H1 (cell line): ENCODE measurements around the gene C1D. TPM values are rescaled to one million over a fixed set of nuclear protein-coding genes. Genes with fewer than 3 reads are reported as not detected.

ENCODE experiments used
- CTCF ChIA-PET: fragments of 300-600 bp; sonication (Branson Sonifier 250); formaldehyde crosslinking; loops from one replicate; lab custom pipeline; 2021; ENCODE audit not compliant: partially characterized antibody; lab: Charles Lee
- POLR2A ChIA-PET: fragments of 300-600 bp; sonication (Branson Sonifier 250); formaldehyde crosslinking; loops from one replicate; lab custom pipeline; 2021; ENCODE audit warnings: inconsistent platforms; ENCODE audit not compliant: partially characterized antibody; lab: Charles Lee
- DNase-seq, 2 experiments: peaks; one replicate each; pipeline versions ENCODE4 v3.0.0 to v3.0.0-alpha.2; 2010 to 2022; ENCODE audit warnings: low spot score in 2 of 2, low read depth in 1 of 2, mixed read lengths in 1 of 2
- FAIRE-seq: peaks from 2 replicates; lab custom pipeline; 2011; peaks lifted over from hg19 to GRCh38; lab: Jason Lieb, UNC
- H2AFZ ChIP-seq: 2 replicates; pipeline ENCODE4 v1.8.1; 2012; ENCODE audit warnings: low read length, inconsistent platforms
- H2AK5ac ChIP-seq: 2 replicates; pipeline ENCODE4 v1.6.1; 2013; ENCODE audit warnings: low read depth, low read length
- H2BK120ac ChIP-seq: replicated peaks from 2 replicates; pipeline ENCODE3; 2013; ENCODE audit warnings: low read depth, low read length, inconsistent platforms
- H2BK12ac ChIP-seq: 2 replicates; pipeline ENCODE4 v1.6.1; 2013; ENCODE audit warnings: low read depth, low read length
- H2BK15ac ChIP-seq: 2 replicates; pipeline ENCODE4 v1.6.1; 2013; ENCODE audit warnings: low read length
- H2BK20ac ChIP-seq: 2 replicates; pipeline ENCODE4 v1.6.1; 2013; ENCODE audit warnings: low read length
- H2BK5ac ChIP-seq: 2 replicates; pipeline ENCODE4 v1.6.1; 2013; ENCODE audit warnings: low read depth, low read length
- H3K14ac ChIP-seq: 2 replicates; pipeline ENCODE4 v1.6.1; 2013; ENCODE audit warnings: inconsistent platforms; ENCODE audit not compliant: insufficient read length
- H3K18ac ChIP-seq: 2 replicates; pipeline ENCODE4 v1.6.1; 2013; ENCODE audit warnings: low read length; ENCODE audit errors: extremely low read depth
- H3K23ac ChIP-seq: 2 replicates; pipeline ENCODE4 v1.6.1; 2013; ENCODE audit warnings: inconsistent platforms; ENCODE audit not compliant: insufficient read length
- H3K23me2 ChIP-seq: 2 replicates; pipeline ENCODE4 v1.6.1; 2013; ENCODE audit warnings: low read depth, low read length
- H3K27ac ChIP-seq: 2 replicates; pipeline ENCODE4 v1.6.1; 2011; ENCODE audit warnings: low read depth, low read length, inconsistent platforms
- H3K27me3 ChIP-seq, 4 experiments: replicated peaks in 1 of 4; 1 replicate in 1 of 4; 2 replicates in 3 of 4; pipeline versions ENCODE4 v1.6.1 to v1.8.1; 2011 to 2013; ENCODE audit warnings: low read length in 3 of 4, mild to moderate bottlenecking in 3 of 4, inconsistent platforms in 2 of 4, mixed read lengths in 2 of 4, moderate library complexity in 1 of 4; ENCODE audit not compliant: control insufficient read depth in 3 of 4, insufficient read depth in 3 of 4; ENCODE audit errors: extremely low read depth in 1 of 4
- H3K36me3 ChIP-seq, 4 experiments: 2 replicates each; pipeline versions ENCODE4 v1.6.1 to v1.8.1; 2011 to 2013; ENCODE audit warnings: mild to moderate bottlenecking in 4 of 4, low read length in 3 of 4, moderate library complexity in 2 of 4, control low read depth in 1 of 4, inconsistent platforms in 1 of 4; ENCODE audit not compliant: insufficient read depth in 4 of 4, control insufficient read depth in 2 of 4
- H3K4ac ChIP-seq: replicated peaks from 2 replicates; pipeline ENCODE3; 2013; ENCODE audit warnings: low read length, low read depth, mixed read lengths, inconsistent platforms; ENCODE audit not compliant: insufficient read length
- H3K4me1 ChIP-seq, 4 experiments: replicated peaks in 1 of 4; 1 replicate in 1 of 4; 2 replicates in 3 of 4; pipeline versions ENCODE4 v1.6.1 to v1.8.1; 2011 to 2013; ENCODE audit warnings: low read length in 3 of 4, inconsistent platforms in 2 of 4, mixed read lengths in 1 of 4; ENCODE audit not compliant: insufficient read depth in 4 of 4, control insufficient read depth in 3 of 4
- H3K4me2 ChIP-seq, 2 experiments: 2 replicates each; pipeline versions ENCODE4 v1.6.1 to v1.8.1; 2011 to 2013; ENCODE audit warnings: low read depth in 2 of 2, low read length in 2 of 2, control low read depth in 1 of 2, inconsistent platforms in 1 of 2, mild to moderate bottlenecking in 1 of 2; ENCODE audit not compliant: insufficient read depth in 1 of 2
- H3K4me3 ChIP-seq, 4 experiments: fragments of 200-600, 300-600 bp in 1 of 4; sonication (generic), shearing (Covaris generic), sonication (Bioruptor Twin) in 1 of 4; 2 replicates each; pipeline versions ENCODE4 v1.5.1 to v1.8.1; 2011 to 2016; ENCODE audit warnings: low read length in 4 of 4, low read depth in 3 of 4, control low read depth in 2 of 4, inconsistent platforms in 2 of 4, mild to moderate bottlenecking in 2 of 4, mixed read lengths in 1 of 4, moderate library complexity in 1 of 4; ENCODE audit not compliant: insufficient read depth in 2 of 4; ENCODE audit errors: extremely low read depth in 1 of 4
- H3K56ac ChIP-seq: replicated peaks from 2 replicates; pipeline ENCODE3; 2013; ENCODE audit warnings: low read depth, mild to moderate bottlenecking, mixed read lengths, low read length, inconsistent platforms; ENCODE audit not compliant: insufficient read length
- H3K79me1 ChIP-seq: 2 replicates; pipeline ENCODE4 v1.6.1; 2013; ENCODE audit warnings: low read depth, low read length, control low read depth
- H3K79me2 ChIP-seq, 2 experiments: 2 replicates each; pipeline versions ENCODE4 v1.6.1 to v1.8.1; 2012 to 2013; ENCODE audit warnings: low read length in 2 of 2, mild to moderate bottlenecking in 2 of 2, inconsistent platforms in 1 of 2; ENCODE audit not compliant: insufficient read depth in 2 of 2, control insufficient read depth in 1 of 2
- H3K9ac ChIP-seq, 4 experiments: replicated peaks in 1 of 4; 1 replicate in 1 of 4; 2 replicates in 3 of 4; pipeline versions ENCODE4 v1.6.1 to v1.8.1; 2011 to 2013; ENCODE audit warnings: low read depth in 3 of 4, low read length in 3 of 4, control low read depth in 2 of 4, mild to moderate bottlenecking in 2 of 4, moderate library complexity in 2 of 4, inconsistent platforms in 1 of 4; ENCODE audit errors: extremely low read depth in 1 of 4
- H3K9me3 ChIP-seq, 2 experiments: 2 replicates each; pipeline versions ENCODE4 v1.6.1 to v1.8.1; 2012 to 2013; ENCODE audit warnings: mild to moderate bottlenecking in 2 of 2, moderate library complexity in 2 of 2, control low read depth in 1 of 2, inconsistent platforms in 1 of 2, low read depth in 1 of 2, low read length in 1 of 2, mixed read lengths in 1 of 2; ENCODE audit not compliant: insufficient read depth in 2 of 2
- H4K20me1 ChIP-seq, 2 experiments: replicated peaks in 1 of 2; 2 replicates each; pipeline versions ENCODE3 to v1.8.1; 2011 to 2013; ENCODE audit warnings: inconsistent platforms in 2 of 2, low read length in 2 of 2, mild to moderate bottlenecking in 1 of 2; ENCODE audit not compliant: insufficient read depth in 2 of 2, control insufficient read depth in 1 of 2
- H4K5ac ChIP-seq: 2 replicates; pipeline ENCODE4 v1.6.1; 2013; ENCODE audit warnings: low read length, low read depth, mixed read lengths, inconsistent platforms; ENCODE audit not compliant: insufficient read length
- H4K8ac ChIP-seq: 2 replicates; pipeline ENCODE4 v1.8.0; 2013; ENCODE audit warnings: mild to moderate bottlenecking, moderate library complexity, low read length, inconsistent platforms; ENCODE audit not compliant: insufficient read depth; ENCODE audit errors: extremely low read depth
- H4K91ac ChIP-seq: replicated peaks from 2 replicates; pipeline ENCODE3; 2013; ENCODE audit warnings: low read length, mixed read lengths, inconsistent platforms; ENCODE audit not compliant: insufficient read length
- BACH1 ChIP-seq: IDR thresholded peaks from 2 replicates; pipeline ENCODE4 v1.6.1; 2012; ENCODE audit warnings: low read length, improper control_type of control experiment
- EP300 ChIP-seq, 2 experiments: IDR thresholded peaks; 1 replicate in 1 of 2; 2 replicates in 1 of 2; pipeline ENCODE4 v1.6.1; 2011 to 2012; ENCODE audit warnings: low read depth in 2 of 2, low read length in 2 of 2, mild to moderate bottlenecking in 2 of 2, borderline replicate concordance in 1 of 2, inconsistent platforms in 1 of 2, moderate library complexity in 1 of 2
- WGBS, 2 experiments: shearing (Covaris generic) in 1 of 2; methylation state at CpG; one replicate each; pipeline versions ENCODE4 v1.1.6 to v1.1.7; 2013 to 2015; ENCODE audit warnings: low lambda C conversion rate in 2 of 2, mixed read lengths in 2 of 2, inconsistent platforms in 1 of 2, low coverage in 1 of 2, missing lambda C conversion rate in 1 of 2; ENCODE audit not compliant: insufficient replicate concordance in 2 of 2, insufficient coverage in 1 of 2, insufficient read length in 1 of 2; ENCODE audit errors: extremely low coverage in 1 of 2, missing lambda C conversion rate in 1 of 2; 5-methylcytosine and 5-hydroxymethylcytosine counted together
- polyA plus RNA-seq, 7 experiments: library from polyadenylated mRNA; depleted of rRNA in 3 of 7; stranded (reverse) in 5 of 7; unstranded in 2 of 7; fragments of >200 nt in 5 of 7; fragments of 200-250 nt in 2 of 7; gene quantifications; 1 replicate in 5 of 7; 2 replicates in 1 of 7; 4 replicates in 1 of 7; pipeline versions ENCODE4 v1.2.1 to v1.2.3, GENCODE V29; 2011 to 2013; ENCODE audit warnings: missing spikeins in 2 of 7, mixed read lengths in 2 of 7
- total RNA-seq: library from RNA; stranded (reverse); fragmentation: NEBNext Ultra II Directional; extraction: Animal tissue kit (Norgen Biotek cat#: 25700); gene quantifications from 2 replicates; pipeline ENCODE4 v1.2.1, GENCODE V29; 2021

The C1D gene
- total and polyA plus RNA-seq, 2 of the 8 experiments (the other 6 are each of a cell fraction or from before 2014, with no cell fraction given) = 17.5 to 24.1 TPM

GRCh38 chr2:68032702-68033101 is 30.1 kb downstream of the C1D start:
- no peak overlapping the region for H2AFZ ChIP-seq
- peak overlapping the region; percentile 35 for H4K91ac ChIP-seq
- TF ChIP-seq EP300 (IDR thresholded peaks at IDR 0.05; ENCODE audit: borderline replicate concordance in 1 of 2, low read depth in 2 of 2, low read length in 2 of 2) (no peak), BACH1 (no peak)
- FAIRE-seq = no peak
- no peak overlapping the region for H3K9ac ChIP-seq
- no peaks in the 10 kb centered on the region for H3K23me2 ChIP-seq
- no peak overlapping the region for H4K5ac ChIP-seq
- H3K23ac ChIP-seq = no peak overlapping the region
- H3K36me3 ChIP-seq = no peaks in the 10 kb centered on the region
- H3K27ac ChIP-seq = no peak overlapping the region
- H2AK5ac ChIP-seq = no peak overlapping the region
- no peak overlapping the region for H2BK120ac ChIP-seq
- H2BK12ac ChIP-seq = no peak overlapping the region
- no peaks in the 10 kb centered on the region for H4K20me1 ChIP-seq
- no peak for DNase-seq
- H3K79me2 ChIP-seq = no peaks in the 10 kb centered on the region
- H4K8ac ChIP-seq = no peak overlapping the region
- no peak overlapping the region for H3K4ac ChIP-seq
- no peak overlapping the region for H2BK20ac ChIP-seq
- no peaks in the 10 kb centered on the region for H3K27me3 ChIP-seq
- H3K14ac ChIP-seq = no peak overlapping the region
- no peak overlapping the region for H3K18ac ChIP-seq
- ChIA-PET CTCF (interaction anchor here (0.6 to 4.9 kb wide), 13 partner anchors 10 to 786 kb away, joined by 3 to 32 read pairs (median 6); no protein-coding TSS in a partner anchor), POLR2A (interaction anchor here (0.6 kb wide), 1 partner anchor 8 kb away, joined by 3 read pairs; no protein-coding TSS in a partner anchor)
- no peaks in the 10 kb centered on the region for H3K4me1 ChIP-seq
- no peak overlapping the region for H3K4me3 ChIP-seq
- no peak overlapping the region for H2BK5ac ChIP-seq
- H3K9me3 ChIP-seq = no peaks in the 10 kb centered on the region
- no peak overlapping the region for H3K4me2 ChIP-seq
- WGBS, 2 experiments = 88% methylated on average over 6 of the region's 6 CpGs; no CpG with 5 or more reads in 1 of the 2 experiments
- peak overlapping the region; percentile 76; the same call in 1 of the 2 replicates for H2BK15ac ChIP-seq
- no peak overlapping the region for H3K56ac ChIP-seq
- no peaks in the 10 kb centered on the region for H3K79me1 ChIP-seq
